DMS 273 (cell line): ENCODE results near the gene MORN1.

Source experiments
- DNase-seq: peaks from one replicate; lab custom pipeline; 2025; ENCODE audit not compliant: unreplicated experiment; lab: John Stamatoyannopoulos, UW

Gene MORN1

DNA sequence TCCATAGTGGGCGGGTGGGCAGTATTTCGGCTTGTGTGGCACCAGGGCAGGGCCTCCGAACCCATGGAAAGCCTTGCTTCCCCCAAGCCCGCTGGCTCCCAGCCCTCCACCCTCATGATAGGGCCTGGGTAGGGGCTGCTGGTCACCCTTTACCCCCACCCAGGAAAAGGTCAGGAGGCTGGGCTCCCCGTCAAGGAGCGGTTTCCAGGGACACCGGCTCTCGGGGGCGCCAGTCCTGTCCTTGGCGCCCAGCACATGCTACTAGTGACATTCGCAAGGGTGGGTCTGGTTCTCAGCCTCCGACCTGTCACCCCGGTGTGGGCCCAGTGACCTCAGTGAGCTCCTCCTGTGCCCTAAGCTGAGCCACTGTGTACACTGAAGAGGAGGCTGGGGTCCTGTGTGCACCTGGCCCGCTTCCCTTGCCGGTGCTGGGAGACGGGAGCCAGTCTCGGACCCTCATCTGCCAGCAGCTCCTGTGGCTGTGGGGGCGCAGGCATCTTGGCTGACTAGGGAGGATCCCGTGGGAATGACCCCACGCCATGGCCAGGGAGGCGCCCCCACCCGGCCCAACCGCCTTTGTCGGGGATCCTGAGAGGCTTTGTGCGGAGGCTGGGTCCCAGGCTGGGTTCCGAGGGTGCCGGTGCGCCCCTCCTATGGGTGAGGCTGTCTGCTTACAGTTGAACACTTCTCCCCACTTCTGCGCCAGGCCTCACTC is 108.6 kb downstream of the MORN1 start:
- no peak for DNase-seq

DNA sequence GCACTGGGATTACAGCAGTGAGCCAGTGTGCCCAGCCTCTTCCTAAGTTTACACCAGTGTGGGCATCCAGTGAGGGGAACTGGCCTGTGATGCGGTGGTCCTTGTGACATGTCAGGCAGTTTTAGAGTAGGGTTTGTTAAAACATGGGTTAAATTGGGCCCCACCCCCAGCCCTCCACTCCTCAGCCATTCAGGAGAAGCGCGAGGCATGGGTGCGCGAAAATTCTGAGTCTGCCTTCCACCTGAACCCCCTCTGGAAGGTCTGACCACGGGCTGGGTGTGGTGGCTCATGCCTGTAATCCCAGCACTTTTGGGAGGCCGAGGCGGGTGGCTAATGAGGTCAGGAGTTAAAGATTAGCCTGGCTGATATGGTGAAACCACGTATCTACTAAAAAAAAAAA is 111.5 kb downstream of the MORN1 start:
- DNase-seq, result no peak

DNA sequence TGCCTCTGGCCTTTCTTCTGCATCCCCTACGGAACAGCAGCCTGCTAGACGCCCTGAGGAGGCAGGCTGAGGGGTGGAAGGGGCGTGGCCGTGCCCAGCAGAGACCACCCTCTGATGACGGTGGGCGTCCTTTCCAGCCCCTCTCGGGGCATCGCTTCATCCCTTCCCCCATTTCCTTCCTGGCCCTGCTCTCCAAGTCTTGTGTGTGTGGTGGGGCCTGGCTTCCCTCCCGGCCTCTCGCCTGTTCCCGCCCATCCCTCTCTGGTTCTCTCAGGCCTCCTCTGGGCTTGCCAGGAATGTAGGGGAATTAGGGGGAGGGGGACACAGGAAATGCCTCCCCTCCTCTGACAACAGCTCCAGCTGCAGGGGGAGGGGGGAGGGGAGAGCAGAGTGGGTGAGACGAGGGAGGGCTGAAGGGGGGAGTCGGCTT is 112.1 kb downstream of the MORN1 start:
- no peak for DNase-seq

DNA sequence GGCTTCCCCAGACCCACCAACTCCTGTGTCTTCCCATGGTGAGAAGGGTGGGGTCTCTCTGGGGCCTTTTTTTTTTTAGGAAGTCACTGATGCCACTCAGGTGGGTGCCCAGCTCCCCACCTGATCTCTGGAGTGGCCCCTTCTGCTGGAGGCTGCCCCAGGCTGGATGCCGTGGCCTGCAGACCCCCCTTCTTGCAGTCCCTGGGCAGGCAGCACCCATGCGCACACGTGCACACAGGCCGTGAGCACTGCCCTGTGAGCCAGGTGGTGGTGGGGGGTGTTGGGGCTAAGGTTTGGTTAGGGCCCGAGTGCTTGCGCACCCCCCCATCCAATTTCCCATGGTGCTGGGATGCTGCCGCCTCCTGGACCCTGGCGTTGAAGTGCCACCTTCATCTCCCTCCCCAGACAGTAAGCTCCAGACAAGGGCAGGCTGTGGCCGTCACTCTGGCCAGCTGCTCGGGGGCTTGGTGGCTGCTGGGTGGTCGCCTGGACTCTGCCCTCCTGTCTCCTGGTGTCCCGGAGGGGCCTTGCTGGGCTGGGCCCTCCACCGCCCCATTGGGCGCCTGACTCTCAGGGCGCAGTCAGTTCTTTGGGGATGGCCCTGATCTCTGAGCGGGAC is 112.7 kb downstream of the MORN1 start:
- no peak for DNase-seq

DNA sequence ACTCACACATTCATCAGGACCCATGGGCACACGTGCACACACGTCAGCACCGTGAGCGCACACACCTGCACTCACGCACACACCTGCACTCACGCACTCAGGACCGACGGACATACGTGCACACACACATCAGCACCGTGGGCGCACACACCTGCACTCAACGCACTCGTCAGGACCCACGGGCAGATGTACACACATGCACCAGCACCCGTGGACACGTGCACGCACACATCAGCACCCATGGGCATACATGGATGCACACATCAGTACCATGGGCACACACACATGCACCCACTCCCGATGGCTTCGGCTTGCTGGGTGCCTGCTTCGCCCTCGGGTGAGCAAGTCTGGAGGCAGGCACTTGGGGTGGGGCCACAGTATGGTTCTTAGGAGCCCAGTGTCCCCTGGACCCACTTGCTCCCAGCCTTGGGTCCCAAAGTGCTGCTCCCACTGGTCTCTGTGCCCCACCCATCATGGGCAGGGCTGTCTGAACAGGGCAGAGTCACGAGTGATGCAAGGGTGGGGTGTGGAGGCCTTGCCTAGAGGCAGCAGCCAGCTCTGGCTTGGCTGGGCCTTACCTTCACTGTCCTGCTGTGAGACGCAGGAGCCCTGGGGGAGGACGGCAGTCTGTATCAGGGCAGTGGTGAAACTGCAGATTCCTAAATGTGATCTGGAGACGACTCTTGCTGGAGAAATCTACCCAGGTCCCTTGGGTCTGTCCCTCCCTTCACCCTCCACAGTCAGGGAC is 113.4 kb downstream of the MORN1 start:
- DNase-seq, result no peak

DNA sequence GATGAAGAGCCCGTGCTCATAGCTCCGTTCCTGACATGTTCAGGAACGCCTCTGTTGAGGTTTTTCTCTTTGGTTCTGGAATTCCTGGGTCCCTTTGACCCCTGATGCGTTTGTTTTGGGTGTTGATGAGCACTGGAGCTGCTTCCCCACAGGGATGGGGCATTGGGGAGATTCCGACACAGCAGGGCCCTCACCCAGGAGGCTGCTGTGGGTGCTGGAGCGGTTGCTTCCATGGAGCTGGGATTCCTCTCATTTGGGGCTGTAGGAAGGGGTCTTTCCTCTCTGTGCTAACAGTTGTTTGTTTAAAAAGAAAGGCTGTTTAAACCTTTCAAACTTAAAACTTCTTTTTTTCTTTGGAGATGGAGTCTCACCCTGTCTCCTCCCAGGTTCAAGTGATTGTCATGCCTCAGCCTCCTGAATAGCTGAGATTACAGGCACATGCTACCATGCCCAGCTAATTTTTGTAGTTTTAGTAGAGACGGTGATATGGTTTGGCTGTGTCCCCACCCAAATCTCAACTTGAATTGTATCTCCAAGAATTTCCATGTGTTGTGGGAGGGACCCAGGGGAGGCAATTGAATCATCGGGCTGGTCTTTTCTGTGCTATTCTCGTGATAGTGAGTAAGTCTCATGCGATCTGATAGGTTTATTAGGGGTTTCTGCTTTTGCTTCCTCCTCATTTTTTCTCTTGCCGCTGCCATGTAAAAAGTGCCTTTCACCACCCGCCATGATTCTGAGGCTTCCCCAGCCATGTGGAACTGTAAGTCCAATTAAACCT is 114.4 kb downstream of the MORN1 start:
- DNase-seq, result no peak

DNA sequence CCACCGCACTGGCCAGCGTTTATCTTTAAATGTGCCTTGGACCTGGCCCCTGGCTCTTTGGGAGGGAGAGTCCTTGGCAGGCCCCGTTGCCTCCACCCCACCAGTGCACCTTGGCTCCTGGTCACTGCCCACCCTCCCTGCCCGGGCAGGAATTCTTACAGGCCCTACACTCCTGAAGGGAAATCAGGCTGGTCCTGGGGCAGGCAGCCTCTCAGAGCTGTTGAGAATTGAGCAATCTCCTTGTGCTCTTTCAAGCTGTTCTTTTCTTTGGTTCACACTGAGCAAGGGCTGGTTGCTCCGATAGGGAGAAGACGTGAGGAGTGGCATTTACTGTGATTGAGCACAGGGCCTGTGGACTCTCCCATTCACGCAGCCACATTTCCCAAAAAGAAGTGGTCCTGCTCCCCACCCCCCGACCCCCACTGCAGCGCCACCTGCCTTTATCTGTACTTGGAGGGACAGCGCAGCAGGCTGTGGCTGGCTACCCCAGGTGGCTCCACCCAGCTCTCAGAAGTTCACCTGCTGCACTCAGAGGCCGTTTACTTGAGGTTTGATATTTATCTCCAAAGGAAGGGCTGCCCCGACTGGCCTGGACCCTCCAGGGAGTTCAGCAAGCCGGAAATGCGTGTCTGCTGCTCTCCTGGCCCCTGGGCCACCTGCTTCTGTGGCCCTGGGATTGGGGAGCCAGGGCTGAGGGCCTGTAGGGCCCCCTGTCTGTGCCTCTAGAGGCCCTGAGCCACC is 115.4 kb downstream of the MORN1 start:
- DNase-seq, result no peak

DNA sequence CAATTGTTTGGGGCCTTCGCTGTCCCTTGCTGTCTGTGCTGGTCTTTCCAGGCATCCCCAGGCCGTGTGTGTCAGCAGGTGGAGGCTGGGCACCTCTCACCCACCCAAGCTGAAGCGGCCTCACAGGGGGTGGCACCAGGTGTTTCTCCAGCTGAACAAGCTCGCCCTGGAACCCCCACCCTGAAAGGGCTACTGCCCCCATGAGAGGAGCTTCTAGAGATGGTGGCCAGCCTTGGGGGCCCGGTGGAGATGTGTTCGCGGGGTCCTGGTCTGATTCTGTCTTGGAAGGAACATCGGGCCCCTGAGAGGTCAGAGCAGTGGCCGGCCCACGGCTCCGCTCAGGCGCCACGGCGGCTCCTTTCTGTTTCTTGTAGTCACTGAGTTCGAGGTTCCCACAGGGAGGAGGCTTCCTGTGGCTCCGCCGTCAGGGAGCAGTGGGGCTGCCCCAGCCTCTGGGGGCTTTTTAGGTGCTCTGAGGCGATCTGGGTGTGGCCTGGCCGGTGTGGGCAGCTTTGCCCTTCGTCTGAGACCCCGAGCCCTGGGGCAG is 116.4 kb downstream of the MORN1 start:
- DNase-seq, result no peak

DNA sequence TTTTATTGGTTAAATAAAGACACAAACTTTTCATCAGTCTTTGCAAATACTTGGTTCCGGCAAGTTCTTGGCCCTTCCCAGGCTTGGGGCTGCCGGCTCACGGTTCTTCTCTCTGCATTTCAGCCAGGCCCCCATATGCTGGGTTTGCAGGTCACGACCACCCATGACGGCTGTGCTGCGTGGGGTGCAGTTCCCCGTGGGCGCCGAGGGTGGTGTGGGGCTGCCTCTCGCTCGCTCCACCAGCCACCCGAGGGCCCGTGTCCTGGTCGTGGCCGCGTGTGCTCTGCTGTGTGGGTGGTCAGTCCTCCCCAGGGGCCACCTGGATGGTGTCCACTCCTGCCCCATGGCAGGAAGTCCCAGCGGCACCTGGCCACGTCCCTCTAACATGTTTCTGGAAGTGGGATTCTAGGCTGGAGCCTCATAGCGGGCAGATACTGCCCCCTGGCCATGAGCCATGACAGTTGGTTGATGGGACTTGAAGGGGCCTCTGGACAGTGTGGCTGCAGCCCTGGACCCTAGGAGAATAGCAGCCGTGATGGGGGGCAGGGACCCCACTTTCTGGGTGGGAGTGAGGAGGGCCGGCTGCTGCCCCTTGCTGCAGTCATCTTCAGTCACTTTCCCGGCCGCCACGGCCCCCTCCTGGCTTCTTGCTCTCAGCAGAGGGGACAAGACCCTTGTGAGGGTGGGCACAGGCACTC is 117.0 kb downstream of the MORN1 start:
- no peak for DNase-seq

DNA sequence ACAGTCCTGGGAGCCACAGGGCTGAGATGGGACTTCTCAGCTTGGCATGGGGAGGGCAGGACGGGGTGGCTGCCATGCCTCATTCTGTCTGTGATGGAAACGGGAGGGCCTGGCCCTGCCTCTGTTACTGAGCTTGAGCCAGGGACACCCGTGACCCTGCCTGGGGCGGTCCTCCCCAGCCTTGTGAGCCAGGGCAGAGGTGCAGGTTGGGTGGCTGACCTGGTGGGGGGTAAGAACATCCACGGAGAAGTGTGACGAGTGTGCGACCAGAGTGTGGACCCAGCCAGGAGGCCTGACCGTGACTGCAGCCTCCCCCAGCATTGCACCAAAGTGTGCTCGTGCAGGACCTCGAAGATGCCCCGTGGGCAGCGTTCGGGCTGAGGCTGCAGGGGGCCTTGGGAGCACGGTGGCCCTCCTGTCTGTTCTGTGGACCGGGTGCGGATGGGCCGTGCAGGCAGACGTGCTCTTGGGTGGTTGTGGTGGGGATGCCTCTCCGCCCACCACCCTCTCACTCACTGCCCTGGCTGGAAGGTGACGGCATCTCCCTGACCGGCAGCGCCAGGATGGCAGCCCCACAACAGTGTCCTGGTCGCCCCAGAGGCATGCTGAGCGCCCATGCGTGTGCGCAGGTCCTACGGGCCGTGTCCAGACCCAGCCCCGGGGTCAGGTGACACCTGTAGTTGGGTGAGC is 117.8 kb downstream of the MORN1 start:
- DNase-seq, result no peak

DNA sequence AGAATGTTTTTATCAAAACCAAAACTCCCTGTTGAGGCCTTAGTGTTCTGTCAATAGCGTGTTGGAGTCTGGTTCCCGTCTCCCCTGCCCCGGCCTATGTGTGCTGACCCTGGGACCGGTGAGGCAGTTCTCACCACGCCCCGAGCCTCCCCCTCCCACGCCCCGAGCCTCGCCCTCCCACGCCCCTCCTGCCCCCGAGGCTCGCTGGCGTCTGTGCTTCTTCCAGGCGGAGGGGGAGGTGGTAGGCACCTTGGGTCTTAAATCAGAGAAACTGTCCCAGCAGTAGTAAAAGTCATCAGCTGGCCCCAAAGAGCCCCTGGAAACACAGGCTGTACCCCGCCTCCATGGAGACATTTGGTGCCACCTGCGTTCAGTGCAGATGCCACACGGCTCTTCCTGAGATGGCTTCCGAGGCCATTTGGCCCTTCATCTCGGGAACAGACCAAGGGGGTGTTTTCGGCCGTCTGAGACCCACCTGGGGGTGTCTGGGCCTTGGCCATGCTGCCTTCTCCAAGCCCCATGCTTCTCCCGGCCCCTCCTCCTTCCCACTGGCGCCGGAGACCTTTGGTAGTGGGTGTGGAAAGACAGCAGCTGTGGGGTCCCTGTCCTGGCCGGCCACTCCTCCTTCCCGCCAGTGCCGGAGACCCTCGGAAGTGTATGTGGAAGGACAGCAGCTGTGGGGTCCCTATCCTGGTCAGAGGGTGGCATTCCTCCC is 118.5 kb downstream of the MORN1 start:
- no peak for DNase-seq

DNA sequence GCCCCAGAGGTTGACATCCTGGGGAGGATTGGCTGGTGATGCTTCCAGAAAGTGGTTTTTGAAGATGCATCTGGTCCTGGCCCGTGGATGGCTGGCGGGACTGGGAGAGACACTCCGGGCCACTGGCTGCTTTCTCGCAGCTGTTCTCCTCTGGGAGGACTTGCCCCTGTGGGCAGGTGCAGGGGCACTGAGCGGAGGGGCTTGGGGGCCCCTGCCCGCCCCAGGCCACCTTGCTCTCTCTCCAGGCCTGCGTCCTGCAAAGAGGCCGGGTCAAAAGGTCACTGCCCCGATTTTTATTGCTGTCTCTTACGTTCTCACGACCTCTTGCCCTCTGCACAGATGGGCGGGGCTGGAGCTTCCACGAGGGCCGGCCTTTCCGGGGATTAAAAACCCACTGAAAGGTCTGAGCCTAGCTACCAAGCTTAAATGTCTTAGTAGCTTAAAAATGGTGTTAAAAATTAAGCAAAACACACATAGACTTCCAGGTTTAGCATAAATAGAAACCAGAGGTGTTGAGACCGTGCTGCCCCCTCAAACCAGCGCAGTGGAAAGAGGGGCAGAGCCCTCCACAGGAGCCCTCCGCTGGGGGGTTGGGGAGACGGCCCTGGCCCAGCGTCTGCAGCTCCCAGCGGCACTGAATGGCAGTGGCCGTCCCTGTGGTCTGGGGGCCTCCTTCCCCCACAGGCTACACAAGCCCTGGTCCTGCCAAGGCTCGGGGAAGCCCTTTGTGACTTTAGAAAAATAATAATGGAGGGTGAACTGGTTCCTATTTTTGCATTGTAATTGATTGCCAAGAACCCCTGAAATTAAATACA is 119.3 kb downstream of the MORN1 start:
- DNase-seq, result no peak
